BJ (cell line): ENCODE results near the gene WDR33. TPM values are rescaled to one million over a fixed set of nuclear protein-coding genes. Genes with fewer than 3 reads are reported as not detected.

Source experiments
- CTCF ChIA-PET: fragments of 350-600 bp; formaldehyde crosslinking; extraction: SDS; loops from one replicate; lab custom pipeline; 2021; ENCODE audit warnings: antibody characterized with exemption, inconsistent platforms; lab: Yijun Ruan, JAX
- POLR2A ChIA-PET: fragments of 300-600 bp; sonication (Branson Sonifier 250); formaldehyde crosslinking; extraction: SDS; loops from one replicate; lab custom pipeline; 2021; ENCODE audit warnings: antibody characterized with exemption; lab: Charles Lee
- DNase-seq: peaks from one replicate; pipeline ENCODE4 v3.0.0-alpha.2; 2011; ENCODE audit warnings: low read depth
- H3K27me3 ChIP-seq: 2 replicates; pipeline ENCODE4 v1.6.0; 2011; ENCODE audit warnings: low read length; ENCODE audit not compliant: control insufficient read depth, insufficient read depth
- H3K36me3 ChIP-seq: 2 replicates; pipeline ENCODE4 v1.5.1; 2011; ENCODE audit warnings: low read length; ENCODE audit not compliant: control insufficient read depth, insufficient read depth
- H3K4me3 ChIP-seq: 2 replicates; pipeline ENCODE4 v1.5.1; 2011; ENCODE audit warnings: low read depth, mild to moderate bottlenecking, control low read depth, low read length
- polyA plus RNA-seq: library from polyadenylated mRNA; depleted of rRNA; stranded (reverse); fragments of >200 nt; gene quantifications from 2 replicates; pipeline ENCODE4 v1.2.3, GENCODE V29; 2011
- TF ChIP-seq, protein P1 (sequence below): IDR thresholded peaks from 2 replicates; pipeline ENCODE4 v1.5.1; 2011; ENCODE audit warnings: low read depth, mild to moderate bottlenecking, control low read depth, inconsistent platforms, low read length, moderate library complexity; ENCODE audit not compliant: insufficient read depth

The WDR33 gene
- polyA plus RNA-seq, 1 experiment: 14.8 TPM

DNA sequence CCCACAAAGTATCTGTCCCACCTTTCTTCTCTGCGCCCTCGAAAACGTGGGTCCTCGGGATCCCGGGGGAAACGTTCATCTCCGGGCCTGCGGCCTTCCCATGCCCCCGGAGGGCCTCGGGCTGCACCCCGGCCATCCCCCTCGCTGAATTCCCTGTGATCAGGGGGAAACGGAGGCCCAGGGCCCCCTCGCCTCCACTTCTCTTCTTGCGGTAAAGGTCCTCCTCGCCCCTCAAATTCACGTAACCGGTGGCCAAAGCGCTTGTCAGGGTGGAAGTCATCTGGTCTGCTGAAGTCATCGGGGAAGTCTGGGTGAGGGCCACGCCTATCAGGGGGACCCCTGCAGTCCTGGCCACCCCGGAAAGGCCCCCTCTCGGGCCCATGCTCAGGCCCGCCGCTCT, 97.4 kb downstream of the WDR33 start:
- POLR2A ChIA-PET: no interaction called here
- TF ChIP-seq, protein P1, sequence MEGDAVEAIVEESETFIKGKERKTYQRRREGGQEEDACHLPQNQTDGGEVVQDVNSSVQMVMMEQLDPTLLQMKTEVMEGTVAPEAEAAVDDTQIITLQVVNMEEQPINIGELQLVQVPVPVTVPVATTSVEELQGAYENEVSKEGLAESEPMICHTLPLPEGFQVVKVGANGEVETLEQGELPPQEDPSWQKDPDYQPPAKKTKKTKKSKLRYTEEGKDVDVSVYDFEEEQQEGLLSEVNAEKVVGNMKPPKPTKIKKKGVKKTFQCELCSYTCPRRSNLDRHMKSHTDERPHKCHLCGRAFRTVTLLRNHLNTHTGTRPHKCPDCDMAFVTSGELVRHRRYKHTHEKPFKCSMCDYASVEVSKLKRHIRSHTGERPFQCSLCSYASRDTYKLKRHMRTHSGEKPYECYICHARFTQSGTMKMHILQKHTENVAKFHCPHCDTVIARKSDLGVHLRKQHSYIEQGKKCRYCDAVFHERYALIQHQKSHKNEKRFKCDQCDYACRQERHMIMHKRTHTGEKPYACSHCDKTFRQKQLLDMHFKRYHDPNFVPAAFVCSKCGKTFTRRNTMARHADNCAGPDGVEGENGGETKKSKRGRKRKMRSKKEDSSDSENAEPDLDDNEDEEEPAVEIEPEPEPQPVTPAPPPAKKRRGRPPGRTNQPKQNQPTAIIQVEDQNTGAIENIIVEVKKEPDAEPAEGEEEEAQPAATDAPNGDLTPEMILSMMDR: no peak
- peaks cover 12% of the 10 kb centered on the region for H3K36me3 ChIP-seq
- H3K27me3 ChIP-seq: no peaks in the 10 kb centered on the region
- DNase-seq: no peak
- CTCF ChIA-PET: interaction anchor here (1.6 kb wide), 1 partner anchor 9 kb away, joined by 4 read pairs; no protein-coding TSS in a partner anchor
- no peak overlapping the region for H3K4me3 ChIP-seq

DNA sequence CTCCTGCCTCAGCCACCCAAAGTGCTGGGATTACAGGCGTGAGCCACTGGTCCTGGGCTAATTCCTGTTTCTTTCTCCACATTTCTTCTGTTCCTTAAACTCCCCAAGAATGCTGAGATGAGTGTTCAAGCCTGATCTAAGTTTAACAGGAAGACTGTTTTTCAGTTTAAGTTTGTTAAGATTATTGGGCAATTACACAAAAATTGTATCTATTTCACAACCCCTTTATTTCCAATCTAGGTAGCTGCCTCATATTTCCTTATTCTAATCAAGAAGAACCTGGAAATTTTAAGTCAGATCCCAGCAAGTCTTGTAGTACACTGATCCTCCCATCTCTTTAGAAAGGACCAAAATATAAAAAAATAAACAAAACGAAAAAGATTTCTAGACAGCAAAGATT, 98.0 kb downstream of the WDR33 start:
- CTCF ChIA-PET: interaction anchor here (1.6 kb wide), 1 partner anchor 9 kb away, joined by 4 read pairs; no protein-coding TSS in a partner anchor
- TF ChIP-seq, protein P1: no peak
- Histone ChIP-seq H3K27me3 (no peaks in the 10 kb centered on the region), H3K4me3 (no peak overlapping the region), H3K36me3 (peaks cover 17% of the 10 kb centered on the region)
- no peak for DNase-seq
- POLR2A ChIA-PET: no interaction called here

DNA sequence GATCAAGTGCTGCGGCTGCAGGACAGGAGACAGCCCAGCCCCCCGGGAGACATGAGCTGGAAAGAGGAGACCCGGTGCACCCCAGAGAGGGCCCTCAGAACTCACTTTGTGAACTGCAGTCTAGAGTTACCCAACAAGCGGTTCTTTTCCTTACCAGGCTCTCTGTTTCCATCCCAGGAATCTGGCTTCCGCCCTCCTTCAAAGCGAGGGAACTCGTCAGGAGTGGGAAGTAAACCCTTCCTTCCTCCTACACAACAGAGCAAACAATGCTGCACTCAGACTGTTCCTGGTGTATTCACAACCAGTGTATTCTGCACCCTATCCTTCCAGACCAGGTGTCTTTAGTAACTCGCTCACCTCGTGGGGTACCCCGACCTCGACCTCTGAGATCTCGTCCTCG, 101.6 kb downstream of the WDR33 start:
- TF ChIP-seq, protein P1: no peak
- CTCF ChIA-PET: no interaction called here
- Histone ChIP-seq H3K4me3 (no peak overlapping the region), H3K27me3 (no peaks in the 10 kb centered on the region), H3K36me3 (peaks cover 21% of the 10 kb centered on the region)
- no peak for DNase-seq
- POLR2A ChIA-PET: no interaction called here

DNA sequence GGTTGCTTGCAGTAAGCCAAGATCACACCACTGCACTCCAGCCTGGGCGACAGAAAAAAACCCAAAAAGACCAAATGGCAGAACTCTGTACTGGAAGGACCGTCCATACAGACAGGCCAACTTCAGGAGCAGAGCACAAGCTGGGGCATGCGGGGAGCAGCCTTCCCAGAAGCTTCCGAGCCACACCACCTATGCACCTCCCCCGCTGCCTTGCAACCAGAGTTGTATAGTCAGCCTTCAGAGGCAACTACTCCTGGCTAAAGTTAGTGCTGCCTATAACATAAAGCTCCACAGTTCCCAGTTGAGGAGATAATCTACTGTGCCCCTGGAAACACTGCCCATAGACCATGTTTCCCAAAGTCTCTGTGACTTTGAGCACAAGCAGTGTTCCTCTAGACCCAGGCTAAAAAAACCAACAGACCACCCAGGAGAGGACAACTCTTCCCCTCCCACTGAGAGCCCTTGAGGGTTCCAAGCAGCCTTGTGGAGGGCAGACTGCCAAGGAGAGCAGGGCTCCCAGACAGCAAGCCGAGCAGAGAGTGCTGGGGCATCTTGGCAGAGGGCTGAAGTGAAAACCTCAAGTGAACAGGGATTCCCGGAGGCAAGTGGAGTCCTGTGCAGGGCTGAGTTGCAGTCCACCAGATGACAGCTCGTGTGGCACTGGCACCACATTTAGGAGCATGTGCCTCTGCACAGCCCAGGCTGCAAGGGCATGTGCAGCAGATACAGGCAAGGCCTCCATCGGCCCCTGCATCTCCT, 102.9 kb downstream of the WDR33 start:
- no peak for DNase-seq

More for the DNA sequence above, 102.9 kb downstream of the WDR33 start:
- Histone ChIP-seq H3K36me3 (peaks cover 19% of the 10 kb centered on the region), H3K4me3 (no peak overlapping the region), H3K27me3 (no peaks in the 10 kb centered on the region)
- POLR2A ChIA-PET: no interaction called here
- CTCF ChIA-PET: no interaction called here
- TF ChIP-seq, protein P1: no peak
